ENCODE data around the gene KRT85.
"Not testable (repeated sequence)": the region's sequence is repeated elsewhere in the genome, so short reads cannot be mapped to it uniquely, and the experiment has no call there.

Gene KRT85

DNA sequence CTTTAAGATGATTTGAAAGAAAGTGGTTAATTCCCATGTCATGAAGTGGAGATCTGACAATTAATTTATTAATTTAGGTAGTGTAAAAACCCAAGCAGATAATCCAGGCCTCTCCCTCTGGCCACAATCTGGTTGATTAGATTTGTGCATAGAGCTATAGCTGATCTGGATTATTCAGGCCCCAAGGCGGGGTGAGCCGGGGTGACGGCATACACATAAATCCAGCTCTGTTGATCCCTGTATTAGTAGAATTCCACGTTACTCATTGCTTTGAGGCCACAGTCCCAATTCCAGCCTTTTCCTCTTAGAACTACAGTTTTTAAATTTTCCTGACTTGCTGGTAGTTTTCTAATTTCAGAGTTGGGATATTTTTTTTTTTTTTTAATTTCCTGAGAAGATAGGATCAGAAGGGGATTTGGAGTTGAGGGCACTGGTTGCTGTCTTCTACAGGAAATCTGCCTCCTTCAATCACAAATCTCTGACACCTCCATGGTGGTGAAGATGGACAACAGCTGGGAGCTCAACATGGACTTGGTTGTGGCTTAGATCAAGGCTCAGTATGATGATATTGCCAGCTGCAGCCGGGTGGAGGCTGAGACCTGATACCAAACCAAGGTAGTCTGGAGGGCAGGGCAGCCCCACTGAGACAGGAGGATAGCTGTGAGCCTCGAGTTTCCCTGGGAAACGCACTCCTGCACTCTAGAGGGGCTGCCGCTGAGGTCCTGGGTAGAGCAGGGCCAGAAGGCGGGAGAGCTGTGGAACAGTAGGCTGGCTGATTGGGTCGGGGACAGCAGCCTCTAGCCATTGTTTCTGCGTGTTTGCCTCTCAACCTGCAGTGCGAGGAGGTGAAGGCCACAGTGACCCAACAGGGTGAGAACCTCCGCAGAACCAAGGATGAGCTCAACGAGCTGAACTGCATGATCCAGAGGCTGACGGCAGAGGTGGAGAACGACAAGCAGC lies 19.4 kb downstream of the KRT85 start:
- no peak for DNase-seq (ENCODE audit: insufficient read length, low spot score)
- no peak for TF ChIP-seq POLR2AphosphoS5 (IDR thresholded peaks at IDR 0.05; ENCODE audit: low read depth, low read length)
- no peak for TF ChIP-seq POLR2A (IDR thresholded peaks at IDR 0.05; ENCODE audit: low read depth, low read length)
- TF ChIP-seq POU2F2 (IDR thresholded peaks at IDR 0.05; ENCODE audit: low read depth, low read length), result no peak
- no peak for TF ChIP-seq SPI1 (IDR thresholded peaks at IDR 0.05; ENCODE audit: low read depth, low read length)
- TF ChIP-seq TAF1 (IDR thresholded peaks at IDR 0.05; ENCODE audit: low read depth, low read length), result no peak
- no peak for FAIRE-seq

DNA sequence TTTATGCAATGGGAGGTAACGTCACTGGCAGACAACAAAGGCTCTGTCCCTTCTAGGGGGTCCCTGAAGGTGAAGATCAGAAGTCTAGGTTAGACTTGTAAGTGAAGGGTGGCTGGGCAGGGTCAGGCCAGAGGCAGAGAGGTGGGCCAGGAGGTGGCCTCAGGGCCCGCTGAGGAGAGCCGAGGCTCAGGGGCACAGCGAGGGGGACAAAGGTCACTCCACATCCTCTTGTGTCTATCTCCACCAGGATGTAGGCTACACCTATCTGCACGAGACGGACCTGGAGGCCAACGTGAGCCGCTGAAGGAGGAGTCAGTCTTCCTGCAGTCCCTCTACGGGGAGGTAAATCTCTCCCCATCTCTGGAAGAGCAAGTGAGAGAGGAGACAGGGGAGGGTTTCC lies 20.3 kb downstream of the KRT85 start:
- TF ChIP-seq POU2F2 (IDR thresholded peaks at IDR 0.05; ENCODE audit: low read depth, low read length) (no peak), SPI1 (IDR thresholded peaks at IDR 0.05; ENCODE audit: low read depth, low read length) (no peak), POLR2A (IDR thresholded peaks at IDR 0.05; ENCODE audit: low read depth, low read length) (no peak), PAX5 (IDR thresholded peaks at IDR 0.05; ENCODE audit: insufficient read depth, low read length, severe bottlenecking) (no peak), POLR2AphosphoS5 (IDR thresholded peaks at IDR 0.05; ENCODE audit: low read depth, low read length) (no peak), TAF1 (IDR thresholded peaks at IDR 0.05; ENCODE audit: low read depth, low read length) (no peak)
- FAIRE-seq (no peak), DNase-seq (ENCODE audit: insufficient read length, low spot score) (no peak)

DNA sequence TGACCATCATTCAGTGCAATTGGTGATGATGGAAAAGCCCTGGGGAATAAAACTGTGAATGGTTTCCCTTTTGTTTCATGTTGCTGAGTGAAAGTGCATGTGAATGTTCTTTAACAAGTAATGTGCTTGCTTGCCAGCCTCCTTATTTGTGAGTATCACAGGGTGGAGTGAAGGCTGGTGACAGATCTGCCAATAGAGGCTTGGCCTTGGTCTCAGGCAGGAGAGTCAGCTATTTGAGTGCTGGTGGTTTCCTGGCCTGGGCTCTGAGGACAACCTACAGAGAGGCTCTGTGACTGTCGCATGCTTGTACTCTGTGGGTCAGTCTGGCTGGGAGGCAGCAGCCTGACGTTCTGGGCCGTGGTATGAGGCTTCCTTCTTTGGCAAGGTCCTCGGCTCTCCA lies 20.7 kb downstream of the KRT85 start:
- TF ChIP-seq POLR2A (IDR thresholded peaks at IDR 0.05; ENCODE audit: low read depth, low read length) (no peak), POLR2AphosphoS5 (IDR thresholded peaks at IDR 0.05; ENCODE audit: low read depth, low read length) (no peak), POU2F2 (IDR thresholded peaks at IDR 0.05; ENCODE audit: low read depth, low read length) (no peak), PAX5 (IDR thresholded peaks at IDR 0.05; ENCODE audit: insufficient read depth, low read length, severe bottlenecking) (no peak), SPI1 (IDR thresholded peaks at IDR 0.05; ENCODE audit: low read depth, low read length) (no peak), TAF1 (IDR thresholded peaks at IDR 0.05; ENCODE audit: low read depth, low read length) (no peak)
- FAIRE-seq, result no peak
- DNase-seq (ENCODE audit: insufficient read length, low spot score), result no peak

- FAIRE-seq; DNase-seq (ENCODE audit: insufficient read length, low spot score): not testable (repeated sequence)
These were observed 22.2 kb downstream of the KRT85 start for GRCh38 chr12:52345041-52345440.

GRCh38 chr12:52344111-52344510 lies 23.2 kb downstream of the KRT85 start:
- TF ChIP-seq PAX5 (IDR thresholded peaks at IDR 0.05; ENCODE audit: insufficient read depth, low read length, severe bottlenecking) (no peak), POLR2AphosphoS5 (IDR thresholded peaks at IDR 0.05; ENCODE audit: low read depth, low read length) (no peak), SPI1 (IDR thresholded peaks at IDR 0.05; ENCODE audit: low read depth, low read length) (no peak), POLR2A (IDR thresholded peaks at IDR 0.05; ENCODE audit: low read depth, low read length) (no peak), TAF1 (IDR thresholded peaks at IDR 0.05; ENCODE audit: low read depth, low read length) (no peak), POU2F2 (IDR thresholded peaks at IDR 0.05; ENCODE audit: low read depth, low read length) (no peak)
- FAIRE-seq (no peak), DNase-seq (ENCODE audit: insufficient read length, low spot score) (no peak)

DNA sequence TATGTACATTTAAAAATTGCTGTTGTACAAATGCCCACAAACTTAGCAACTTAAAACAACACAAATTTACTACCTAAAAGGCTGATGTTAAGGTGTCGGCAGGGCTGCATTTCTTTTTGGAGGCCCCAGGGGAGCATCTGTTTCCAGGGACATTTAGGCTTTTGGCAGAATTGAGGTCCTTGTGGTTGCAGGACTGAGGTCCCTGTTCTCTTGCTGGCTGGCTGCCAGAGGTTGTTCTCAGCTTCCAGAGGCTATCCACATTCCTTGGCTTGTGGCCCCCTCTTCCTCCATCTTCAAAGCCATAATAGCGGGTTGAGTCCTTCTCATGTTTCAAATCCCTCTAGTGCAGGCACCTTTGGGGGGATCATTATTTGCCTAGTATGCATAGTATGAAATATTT lies 23.7 kb downstream of the KRT85 start:
- FAIRE-seq (no peak), DNase-seq (ENCODE audit: insufficient read length, low spot score) (no peak)
- no peak for TF ChIP-seq POLR2AphosphoS5 (IDR thresholded peaks at IDR 0.05; ENCODE audit: low read depth, low read length)
- TF ChIP-seq SPI1 (IDR thresholded peaks at IDR 0.05; ENCODE audit: low read depth, low read length), result no peak
- TF ChIP-seq PAX5 (IDR thresholded peaks at IDR 0.05; ENCODE audit: insufficient read depth, low read length, severe bottlenecking), result no peak
- no peak for TF ChIP-seq TAF1 (IDR thresholded peaks at IDR 0.05; ENCODE audit: low read depth, low read length)
- TF ChIP-seq POU2F2 (IDR thresholded peaks at IDR 0.05; ENCODE audit: low read depth, low read length), result no peak
- TF ChIP-seq POLR2A (IDR thresholded peaks at IDR 0.05; ENCODE audit: low read depth, low read length), result no peak

GRCh38 chr12:52342781-52343490 lies 24.3 kb downstream of the KRT85 start:
- FAIRE-seq (no peak), DNase-seq (ENCODE audit: insufficient read length, low spot score) (no peak)
- TF ChIP-seq POLR2AphosphoS5 (IDR thresholded peaks at IDR 0.05; ENCODE audit: low read depth, low read length) (no peak), POU2F2 (IDR thresholded peaks at IDR 0.05; ENCODE audit: low read depth, low read length) (no peak), SPI1 (IDR thresholded peaks at IDR 0.05; ENCODE audit: low read depth, low read length) (no peak), PAX5 (IDR thresholded peaks at IDR 0.05; ENCODE audit: insufficient read depth, low read length, severe bottlenecking) (no peak), POLR2A (IDR thresholded peaks at IDR 0.05; ENCODE audit: low read depth, low read length) (no peak), TAF1 (IDR thresholded peaks at IDR 0.05; ENCODE audit: low read depth, low read length) (no peak)

DNA sequence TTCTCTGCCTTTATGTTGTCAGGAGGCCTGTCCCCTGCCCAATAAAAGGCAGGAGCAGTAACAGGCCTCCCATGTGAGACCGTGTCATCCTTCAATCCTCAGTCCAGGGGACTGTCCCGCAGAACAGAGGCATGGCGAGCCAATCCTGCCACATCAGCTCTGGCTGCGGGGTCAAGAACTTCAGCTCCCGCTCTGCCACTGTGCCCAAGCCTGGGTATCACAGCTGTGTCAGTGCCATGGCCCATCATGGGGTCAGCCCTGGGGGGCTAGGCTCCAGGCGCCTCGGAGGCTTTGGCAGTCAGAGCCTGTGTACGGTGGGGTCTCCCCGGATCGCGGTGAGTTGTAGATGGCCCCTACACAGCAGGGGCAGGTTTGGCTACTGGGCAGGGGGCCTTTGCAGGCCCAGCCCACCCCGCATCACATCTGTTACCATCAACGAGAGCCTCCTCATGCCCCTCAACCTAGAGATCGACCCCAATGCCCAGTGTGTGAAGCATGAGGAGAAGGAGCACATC lies 26.2 kb downstream of the KRT85 start:
- TF ChIP-seq PAX5 (IDR thresholded peaks at IDR 0.05; ENCODE audit: insufficient read depth, low read length, severe bottlenecking), result no peak
- no peak for TF ChIP-seq POLR2AphosphoS5 (IDR thresholded peaks at IDR 0.05; ENCODE audit: low read depth, low read length)
- TF ChIP-seq POU2F2 (IDR thresholded peaks at IDR 0.05; ENCODE audit: low read depth, low read length), result no peak
- no peak for TF ChIP-seq SPI1 (IDR thresholded peaks at IDR 0.05; ENCODE audit: low read depth, low read length)
- no peak for TF ChIP-seq TAF1 (IDR thresholded peaks at IDR 0.05; ENCODE audit: low read depth, low read length)
- no peak for TF ChIP-seq POLR2A (IDR thresholded peaks at IDR 0.05; ENCODE audit: low read depth, low read length)
- FAIRE-seq, result no peak
- no peak for DNase-seq (ENCODE audit: insufficient read length, low spot score)

GRCh38 chr12:52338241-52338960 lies 28.9 kb downstream of the KRT85 start:
- DNase-seq (ENCODE audit: insufficient read length, low spot score), result no peak
- peak; percentile 33 for FAIRE-seq
- TF ChIP-seq POLR2AphosphoS5 (IDR thresholded peaks at IDR 0.05; ENCODE audit: low read depth, low read length) (no peak), SPI1 (IDR thresholded peaks at IDR 0.05; ENCODE audit: low read depth, low read length) (no peak), TAF1 (IDR thresholded peaks at IDR 0.05; ENCODE audit: low read depth, low read length) (no peak), POU2F2 (IDR thresholded peaks at IDR 0.05; ENCODE audit: low read depth, low read length) (no peak), POLR2A (IDR thresholded peaks at IDR 0.05; ENCODE audit: low read depth, low read length) (no peak), PAX5 (IDR thresholded peaks at IDR 0.05; ENCODE audit: insufficient read depth, low read length, severe bottlenecking) (no peak)
